Endothelial cell of umbilical vein (primary cell): ENCODE measurements around the gene CNEP1R1.

Experiments used
- POLR2AphosphoS5 ChIP-seq: IDR thresholded peaks from 2 replicates; pipeline ENCODE4 v1.6.1; 2012; ENCODE audit warnings: low read depth, mild to moderate bottlenecking, control low read depth, low read length, moderate library complexity; ENCODE audit not compliant: insufficient read depth
- TF ChIP-seq, protein P1 (sequence below), 2 donors: IDR thresholded peaks; 1 replicate in 1 of 2; 2 replicates in 1 of 2; pipeline ENCODE4 v1.5.1; 2011; ENCODE audit warnings: low read length in 2 of 2, mild to moderate bottlenecking in 2 of 2, moderate library complexity in 2 of 2, control low read depth in 1 of 2, inconsistent platforms in 1 of 2, low read depth in 1 of 2; ENCODE audit not compliant: insufficient read depth in 1 of 2; ENCODE audit errors: extremely low read depth in 1 of 2

DNA sequence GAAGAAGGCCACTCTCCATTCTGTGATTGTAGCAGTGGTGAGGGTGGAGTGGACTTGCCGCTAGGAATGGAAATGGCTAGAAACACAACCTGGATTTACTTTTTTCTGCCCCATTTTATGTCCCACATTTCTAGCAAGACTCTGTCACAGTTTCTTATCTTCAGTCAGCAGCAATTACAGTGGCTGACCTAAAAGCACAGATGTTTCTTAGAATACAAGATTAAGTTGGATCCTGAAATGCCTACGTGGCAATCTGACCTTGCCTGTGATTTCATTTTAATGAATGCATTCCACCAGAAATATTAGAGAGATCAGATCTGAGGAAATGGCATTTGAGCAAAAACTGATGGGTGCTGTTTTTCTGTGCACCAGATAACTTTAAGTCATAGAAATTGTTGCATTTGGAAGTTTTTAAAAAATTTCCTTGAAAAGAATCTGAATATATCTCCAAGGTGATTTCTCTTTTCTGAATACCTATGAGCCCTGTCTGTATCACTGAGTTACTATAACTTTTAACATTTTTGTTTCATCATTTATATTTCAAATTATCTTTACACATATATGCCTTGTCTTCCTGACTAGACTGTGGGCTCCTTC lies 46.1 kb downstream of the CNEP1R1 start:
- no peak for TF ChIP-seq POLR2AphosphoS5
- TF ChIP-seq, protein P1, sequence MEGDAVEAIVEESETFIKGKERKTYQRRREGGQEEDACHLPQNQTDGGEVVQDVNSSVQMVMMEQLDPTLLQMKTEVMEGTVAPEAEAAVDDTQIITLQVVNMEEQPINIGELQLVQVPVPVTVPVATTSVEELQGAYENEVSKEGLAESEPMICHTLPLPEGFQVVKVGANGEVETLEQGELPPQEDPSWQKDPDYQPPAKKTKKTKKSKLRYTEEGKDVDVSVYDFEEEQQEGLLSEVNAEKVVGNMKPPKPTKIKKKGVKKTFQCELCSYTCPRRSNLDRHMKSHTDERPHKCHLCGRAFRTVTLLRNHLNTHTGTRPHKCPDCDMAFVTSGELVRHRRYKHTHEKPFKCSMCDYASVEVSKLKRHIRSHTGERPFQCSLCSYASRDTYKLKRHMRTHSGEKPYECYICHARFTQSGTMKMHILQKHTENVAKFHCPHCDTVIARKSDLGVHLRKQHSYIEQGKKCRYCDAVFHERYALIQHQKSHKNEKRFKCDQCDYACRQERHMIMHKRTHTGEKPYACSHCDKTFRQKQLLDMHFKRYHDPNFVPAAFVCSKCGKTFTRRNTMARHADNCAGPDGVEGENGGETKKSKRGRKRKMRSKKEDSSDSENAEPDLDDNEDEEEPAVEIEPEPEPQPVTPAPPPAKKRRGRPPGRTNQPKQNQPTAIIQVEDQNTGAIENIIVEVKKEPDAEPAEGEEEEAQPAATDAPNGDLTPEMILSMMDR (IDR thresholded peaks at IDR 0.05; ENCODE audit: extremely low read depth in 1 of 2, insufficient read depth in 1 of 2, low read depth in 1 of 2, low read length in 2 of 2), result no peak
